WTC11 (cell line): ENCODE measurements around the gene PRR18. TPM values are rescaled to one million over a fixed set of nuclear protein-coding genes. Genes with fewer than 3 reads are reported as not detected.
A peak's percentile ranks its signal among the peaks of the same experiment; 100 is the strongest.

Source experiments
- ATAC-seq: fragments of 200-7000 bp; cut with Tn5 transposase; 2 replicates; pipeline ENCODE4 v1.10.0; 2021; ENCODE audit warnings: mild to moderate bottlenecking, moderate library complexity
- CTCF ChIA-PET: fragments of 300-600 bp; sonication (Branson Sonifier 250); formaldehyde crosslinking; loops from one replicate; lab custom pipeline; 2021; ENCODE audit warnings: antibody characterized with exemption; lab: Charles Lee
- POLR2A ChIA-PET: fragments of 350-600 bp; sonication (Branson Sonifier 250); formaldehyde crosslinking; loops from one replicate; lab custom pipeline; 2021; ENCODE audit warnings: antibody characterized with exemption; lab: Charles Lee
- DNase-seq: peaks from one replicate; pipeline ENCODE4 v3.0.0; 2021; ENCODE audit warnings: low spot score
- H3K27ac Mint-ChIP-seq: 2 replicates; pipeline ENCODE4 v1.8.0; 2021; ENCODE audit warnings: mixed read lengths
- H3K27me3 Mint-ChIP-seq: 2 replicates; pipeline ENCODE4 v1.8.0; 2021; ENCODE audit warnings: low read depth, mild to moderate bottlenecking, moderate library complexity, mixed read lengths
- H3K36me3 Mint-ChIP-seq: 2 replicates; pipeline ENCODE4 v1.8.0; 2021; ENCODE audit warnings: mixed read lengths
- H3K4me1 Mint-ChIP-seq: 2 replicates; pipeline ENCODE4 v1.8.0; 2022; ENCODE audit warnings: mixed read lengths
- H3K4me3 Mint-ChIP-seq: 2 replicates; pipeline ENCODE4 v1.8.0; 2021; ENCODE audit warnings: mild to moderate bottlenecking, moderate library complexity, mixed read lengths
- H3K9me3 Mint-ChIP-seq: 2 replicates; pipeline ENCODE4 v1.8.0; 2021; ENCODE audit warnings: mixed read lengths
- CREB1 ChIP-seq: sonication (generic); formaldehyde crosslinking; IDR thresholded peaks from 2 replicates; pipeline ENCODE4 v1.8.0; 2023; ENCODE audit warnings: mild to moderate bottlenecking, missing genetic modification reagents
- E2F1 ChIP-seq: sonication (generic); formaldehyde crosslinking; IDR thresholded peaks from 2 replicates; pipeline ENCODE4 v1.8.0; 2022; ENCODE audit warnings: mild to moderate bottlenecking, missing genetic modification reagents
- FOXP4 ChIP-seq: sonication (generic); formaldehyde crosslinking; IDR thresholded peaks from 2 replicates; pipeline ENCODE4 v1.8.0; 2022; ENCODE audit warnings: mild to moderate bottlenecking, missing genetic modification reagents
- PRDM15 ChIP-seq: sonication (generic); formaldehyde crosslinking; IDR thresholded peaks from 2 replicates; pipeline ENCODE4 v1.8.0; 2022; ENCODE audit warnings: missing genetic modification reagents
- RELA ChIP-seq: sonication (generic); formaldehyde crosslinking; IDR thresholded peaks from 2 replicates; pipeline ENCODE4 v1.8.1; 2022; ENCODE audit warnings: missing genetic modification reagents, mild to moderate bottlenecking, borderline replicate concordance
- SMAD4 ChIP-seq: sonication (generic); formaldehyde crosslinking; IDR thresholded peaks from 2 replicates; pipeline ENCODE4 v1.8.0; 2022; ENCODE audit warnings: mild to moderate bottlenecking, missing genetic modification reagents
- ZMAT4 ChIP-seq: fragments of 250-450 bp; sonication (Bioruptor Pico); IDR thresholded peaks from 2 replicates; pipeline ENCODE4 v1.9.0; 2021; ENCODE audit warnings: mild to moderate bottlenecking
- ZNF396 ChIP-seq: fragments of 250-450 bp; sonication (Bioruptor Pico); IDR thresholded peaks from 2 replicates; pipeline ENCODE4 v1.8.0; 2021; ENCODE audit warnings: mild to moderate bottlenecking, moderate library complexity, borderline replicate concordance
- ZNF423 ChIP-seq: fragments of 250-450 bp; sonication (Bioruptor Pico); IDR thresholded peaks from 2 replicates; pipeline ENCODE4 v2.1.2; 2022; ENCODE audit warnings: mild to moderate bottlenecking, moderate library complexity
- ZNF512 ChIP-seq: sonication (generic); formaldehyde crosslinking; IDR thresholded peaks from 2 replicates; pipeline ENCODE4 v1.8.1; 2022; ENCODE audit warnings: missing genetic modification reagents, borderline replicate concordance
- total RNA-seq: library from RNA; stranded (reverse); gene quantifications from 3 replicates; pipeline ENCODE4 v1.2.3, GENCODE V29; 2021
- TF ChIP-seq, protein P1 (sequence below): fragments of 250-450 bp; sonication (Bioruptor Pico); IDR thresholded peaks from 2 replicates; pipeline ENCODE4 v1.8.0; 2021; ENCODE audit warnings: mild to moderate bottlenecking
- TF ChIP-seq, protein P2 (sequence below): sonication (generic); formaldehyde crosslinking; IDR thresholded peaks from 2 replicates; pipeline ENCODE4 v1.8.0; 2023; ENCODE audit warnings: missing genetic modification reagents, mild to moderate bottlenecking, borderline replicate concordance

PRR18 gene
- total RNA-seq, 1 experiment from 2014 or later: 0.52 TPM

DNA sequence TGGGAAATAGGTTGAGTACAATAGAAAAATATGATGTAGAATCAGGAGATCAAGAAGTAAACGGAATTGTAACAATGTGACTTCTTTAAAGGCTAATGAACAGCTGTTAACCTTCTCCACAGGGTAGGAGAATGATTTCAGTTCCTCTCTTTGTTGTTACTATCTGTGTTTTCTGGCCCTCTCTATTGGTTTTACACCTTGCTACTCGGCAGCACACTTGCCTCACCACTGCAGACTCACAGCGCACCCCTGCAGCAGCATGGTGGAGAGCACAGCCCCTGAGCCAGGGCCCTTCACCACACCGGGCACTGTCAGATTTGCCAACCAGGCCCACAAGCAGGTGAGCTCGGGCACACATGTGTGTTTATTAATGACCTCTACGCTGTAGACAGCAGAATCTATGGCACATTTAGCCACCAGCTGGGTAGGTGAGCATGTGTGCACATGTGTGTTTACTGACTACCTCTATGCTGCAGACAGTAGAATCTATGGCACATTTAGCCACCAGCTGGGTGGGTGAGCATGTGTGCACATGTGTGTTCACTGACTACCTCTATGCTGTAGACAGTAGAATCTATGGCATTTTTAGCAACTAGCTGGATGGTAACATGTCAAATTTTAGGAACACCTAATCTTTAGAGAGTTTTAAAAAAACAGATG, 17.3 kb upstream of the PRR18 start (continued):
- TF ChIP-seq FOXP4 (CRISPR knock-in tag) (no peak), SMAD4 (CRISPR knock-in tag) (no peak), ZNF423 (no peak)
- TF ChIP-seq, protein P1, sequence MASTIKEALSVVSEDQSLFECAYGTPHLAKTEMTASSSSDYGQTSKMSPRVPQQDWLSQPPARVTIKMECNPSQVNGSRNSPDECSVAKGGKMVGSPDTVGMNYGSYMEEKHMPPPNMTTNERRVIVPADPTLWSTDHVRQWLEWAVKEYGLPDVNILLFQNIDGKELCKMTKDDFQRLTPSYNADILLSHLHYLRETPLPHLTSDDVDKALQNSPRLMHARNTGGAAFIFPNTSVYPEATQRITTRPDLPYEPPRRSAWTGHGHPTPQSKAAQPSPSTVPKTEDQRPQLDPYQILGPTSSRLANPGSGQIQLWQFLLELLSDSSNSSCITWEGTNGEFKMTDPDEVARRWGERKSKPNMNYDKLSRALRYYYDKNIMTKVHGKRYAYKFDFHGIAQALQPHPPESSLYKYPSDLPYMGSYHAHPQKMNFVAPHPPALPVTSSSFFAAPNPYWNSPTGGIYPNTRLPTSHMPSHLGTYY (CRISPR knock-in tag): no peak

GRCh38 chr6:166323395-166323794, 15.2 kb upstream of the PRR18 start:
- DNase-seq (no peak), ATAC-seq (no peak)
- peak overlapping the region; percentile 24; the same call in 1 of the 2 replicates for H3K27ac Mint-ChIP-seq
- POLR2A ChIA-PET: no interaction called here
- H3K9me3 Mint-ChIP-seq: no peaks in the 10 kb centered on the region
- peaks cover 33% of the 10 kb centered on the region for H3K36me3 Mint-ChIP-seq
- H3K4me1 Mint-ChIP-seq: peaks cover 31% of the 10 kb centered on the region
- CTCF ChIA-PET: no interaction called here
- no peak overlapping the region for H3K4me3 Mint-ChIP-seq
- TF ChIP-seq E2F1 (CRISPR knock-in tag) (no peak), CREB1 (CRISPR knock-in tag) (no peak), PRDM15 (CRISPR knock-in tag) (0 out of 2 replicates have a peak, but pooled peaks have one; percentile 38), ZNF512 (no peak)
- TF ChIP-seq, all 79 proteins: peak for 1
- H3K27me3 Mint-ChIP-seq: no peaks in the 10 kb centered on the region

DNA sequence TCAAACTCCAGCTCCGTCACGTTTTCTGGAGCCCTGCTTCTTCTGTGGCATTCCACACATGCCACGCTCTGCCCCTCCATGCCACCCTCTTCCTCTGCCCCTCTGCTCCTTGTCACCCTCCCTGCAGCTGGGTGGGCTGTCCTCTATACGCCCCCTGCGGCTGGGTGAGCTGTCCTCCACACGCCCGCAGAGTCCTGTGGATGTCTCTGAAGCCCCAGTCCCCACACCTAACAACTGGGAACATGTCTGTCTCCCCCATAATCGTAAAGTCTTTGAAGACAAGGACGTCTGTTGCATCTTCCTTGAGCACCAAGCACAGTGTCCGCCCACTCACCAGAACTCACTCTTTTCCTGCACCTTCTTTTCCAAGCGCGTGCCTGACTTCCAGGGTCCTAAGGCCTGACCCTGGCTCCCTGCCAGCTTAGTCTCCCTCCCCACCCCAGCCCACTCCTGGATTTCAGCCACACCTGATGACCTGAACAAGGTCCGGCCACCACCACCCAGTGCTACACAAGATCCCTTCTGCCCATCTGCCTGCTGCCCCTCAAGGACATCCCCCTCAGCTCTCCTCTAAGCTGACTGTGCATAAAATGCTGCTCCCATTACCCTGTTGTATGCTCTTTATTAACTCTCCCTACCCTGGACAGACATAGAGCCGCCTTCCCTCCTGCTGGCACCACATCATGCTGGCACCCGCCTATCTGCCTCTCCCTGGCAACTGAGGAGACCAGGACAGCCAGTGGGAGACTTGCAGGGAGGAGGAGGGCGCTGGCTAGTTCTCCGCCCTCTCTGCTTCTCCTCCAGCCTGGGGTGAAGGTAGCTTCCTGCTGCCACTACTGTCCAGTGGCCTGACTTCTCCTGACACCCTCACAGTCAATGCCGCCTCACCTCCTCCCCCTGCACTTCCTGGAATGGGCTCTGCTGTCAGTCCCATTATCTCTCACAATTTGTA, 10.7 kb upstream of the PRR18 start:
- DNase-seq (no peak), ATAC-seq (peak; percentile 48)
- no peaks in the 10 kb centered on the region for H3K9me3 Mint-ChIP-seq
- no peak overlapping the region for H3K4me3 Mint-ChIP-seq
- H3K27ac Mint-ChIP-seq: peak overlapping the region; percentile 74
- H3K27me3 Mint-ChIP-seq: no peaks in the 10 kb centered on the region
- peaks cover 21% of the 10 kb centered on the region for H3K36me3 Mint-ChIP-seq
- CTCF ChIA-PET: interaction anchor here (0.7 to 2.0 kb wide), 4 partner anchors 11 to 82 kb away, joined by 4 to 10 read pairs (median 4); no protein-coding TSS in a partner anchor
- POLR2A ChIA-PET: no interaction called here
- peaks cover 16% of the 10 kb centered on the region for H3K4me1 Mint-ChIP-seq
- TF ChIP-seq ZNF512 (no peak), RELA (CRISPR knock-in tag) (no peak), ZMAT4 (no peak), ZNF396 (CRISPR knock-in tag) (no peak)
- TF ChIP-seq, protein P2, sequence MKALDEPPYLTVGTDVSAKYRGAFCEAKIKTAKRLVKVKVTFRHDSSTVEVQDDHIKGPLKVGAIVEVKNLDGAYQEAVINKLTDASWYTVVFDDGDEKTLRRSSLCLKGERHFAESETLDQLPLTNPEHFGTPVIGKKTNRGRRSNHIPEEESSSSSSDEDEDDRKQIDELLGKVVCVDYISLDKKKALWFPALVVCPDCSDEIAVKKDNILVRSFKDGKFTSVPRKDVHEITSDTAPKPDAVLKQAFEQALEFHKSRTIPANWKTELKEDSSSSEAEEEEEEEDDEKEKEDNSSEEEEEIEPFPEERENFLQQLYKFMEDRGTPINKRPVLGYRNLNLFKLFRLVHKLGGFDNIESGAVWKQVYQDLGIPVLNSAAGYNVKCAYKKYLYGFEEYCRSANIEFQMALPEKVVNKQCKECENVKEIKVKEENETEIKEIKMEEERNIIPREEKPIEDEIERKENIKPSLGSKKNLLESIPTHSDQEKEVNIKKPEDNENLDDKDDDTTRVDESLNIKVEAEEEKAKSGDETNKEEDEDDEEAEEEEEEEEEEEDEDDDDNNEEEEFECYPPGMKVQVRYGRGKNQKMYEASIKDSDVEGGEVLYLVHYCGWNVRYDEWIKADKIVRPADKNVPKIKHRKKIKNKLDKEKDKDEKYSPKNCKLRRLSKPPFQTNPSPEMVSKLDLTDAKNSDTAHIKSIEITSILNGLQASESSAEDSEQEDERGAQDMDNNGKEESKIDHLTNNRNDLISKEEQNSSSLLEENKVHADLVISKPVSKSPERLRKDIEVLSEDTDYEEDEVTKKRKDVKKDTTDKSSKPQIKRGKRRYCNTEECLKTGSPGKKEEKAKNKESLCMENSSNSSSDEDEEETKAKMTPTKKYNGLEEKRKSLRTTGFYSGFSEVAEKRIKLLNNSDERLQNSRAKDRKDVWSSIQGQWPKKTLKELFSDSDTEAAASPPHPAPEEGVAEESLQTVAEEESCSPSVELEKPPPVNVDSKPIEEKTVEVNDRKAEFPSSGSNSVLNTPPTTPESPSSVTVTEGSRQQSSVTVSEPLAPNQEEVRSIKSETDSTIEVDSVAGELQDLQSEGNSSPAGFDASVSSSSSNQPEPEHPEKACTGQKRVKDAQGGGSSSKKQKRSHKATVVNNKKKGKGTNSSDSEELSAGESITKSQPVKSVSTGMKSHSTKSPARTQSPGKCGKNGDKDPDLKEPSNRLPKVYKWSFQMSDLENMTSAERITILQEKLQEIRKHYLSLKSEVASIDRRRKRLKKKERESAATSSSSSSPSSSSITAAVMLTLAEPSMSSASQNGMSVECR (CRISPR knock-in tag): no peak
